A172 (cell line): Measurements from ENCODE around the gene GRM3. TPM values are rescaled to one million over a fixed set of nuclear protein-coding genes. Genes with fewer than 3 reads are reported as not detected.

Source experiments
- DNase-seq: peaks from one replicate; pipeline ENCODE4 v3.0.0-alpha.2; 2015; ENCODE audit warnings: low spot score
- total RNA-seq: library from RNA; depleted of rRNA; stranded (reverse); fragments of >200 nt; shearing (Covaris generic); gene quantifications from 2 replicates; pipeline ENCODE4 v1.2.3, GENCODE V29; 2014

The GRM3 gene
- total RNA-seq, 1 experiment from 2014 or later, result not detected

DNA sequence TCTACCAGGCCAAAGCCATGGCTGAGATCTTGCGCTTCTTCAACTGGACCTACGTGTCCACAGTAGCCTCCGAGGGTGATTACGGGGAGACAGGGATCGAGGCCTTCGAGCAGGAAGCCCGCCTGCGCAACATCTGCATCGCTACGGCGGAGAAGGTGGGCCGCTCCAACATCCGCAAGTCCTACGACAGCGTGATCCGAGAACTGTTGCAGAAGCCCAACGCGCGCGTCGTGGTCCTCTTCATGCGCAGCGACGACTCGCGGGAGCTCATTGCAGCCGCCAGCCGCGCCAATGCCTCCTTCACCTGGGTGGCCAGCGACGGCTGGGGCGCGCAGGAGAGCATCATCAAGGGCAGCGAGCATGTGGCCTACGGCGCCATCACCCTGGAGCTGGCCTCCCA is 142.7 kb downstream of the GRM3 start:
- DNase-seq, result no peak

- no peak for DNase-seq
These were observed 145.2 kb downstream of the GRM3 start for GRCh38 chr7:86788948-86789347.

DNA sequence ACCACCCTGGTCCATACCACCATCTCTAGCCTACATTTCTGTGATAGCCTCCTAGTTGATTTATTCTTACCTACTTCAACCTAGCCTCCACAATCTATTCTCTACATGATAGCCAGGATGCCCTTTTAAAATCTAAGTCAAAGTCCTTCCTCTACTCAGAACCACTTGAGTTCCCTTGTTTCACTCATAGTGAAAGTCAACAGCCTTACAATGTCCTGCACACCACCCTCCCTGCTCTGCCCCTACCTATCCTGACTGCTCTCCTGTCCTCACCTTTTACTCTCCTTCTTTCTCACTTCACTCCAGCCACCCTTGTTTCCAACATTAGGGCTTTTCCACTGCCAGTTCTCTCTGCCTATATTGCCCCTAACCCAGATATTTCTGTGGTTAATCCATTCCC is 146.7 kb downstream of the GRM3 start:
- DNase-seq, result no peak

DNA sequence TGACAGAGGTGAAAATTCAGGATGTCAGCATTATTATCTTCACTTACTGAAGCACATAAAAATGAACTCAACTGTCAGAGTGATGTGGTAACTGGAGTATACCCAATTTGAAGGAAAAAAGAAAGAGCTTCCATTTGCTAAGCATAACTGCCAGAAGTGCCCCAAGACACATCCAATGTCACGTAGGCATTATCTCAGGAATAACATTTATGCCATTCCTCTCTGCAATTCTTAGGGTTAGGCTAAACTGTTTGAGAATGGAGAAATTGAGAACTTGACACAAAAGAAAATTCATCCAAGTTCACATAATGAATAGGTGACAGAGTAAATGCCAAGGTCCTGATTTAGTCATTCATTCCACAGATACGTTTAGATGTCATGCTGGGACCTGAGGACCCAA is 148.6 kb downstream of the GRM3 start:
- DNase-seq, result no peak

GRCh38 chr7:86793136-86793535 is 149.4 kb downstream of the GRM3 start:
- DNase-seq, result no peak

DNA sequence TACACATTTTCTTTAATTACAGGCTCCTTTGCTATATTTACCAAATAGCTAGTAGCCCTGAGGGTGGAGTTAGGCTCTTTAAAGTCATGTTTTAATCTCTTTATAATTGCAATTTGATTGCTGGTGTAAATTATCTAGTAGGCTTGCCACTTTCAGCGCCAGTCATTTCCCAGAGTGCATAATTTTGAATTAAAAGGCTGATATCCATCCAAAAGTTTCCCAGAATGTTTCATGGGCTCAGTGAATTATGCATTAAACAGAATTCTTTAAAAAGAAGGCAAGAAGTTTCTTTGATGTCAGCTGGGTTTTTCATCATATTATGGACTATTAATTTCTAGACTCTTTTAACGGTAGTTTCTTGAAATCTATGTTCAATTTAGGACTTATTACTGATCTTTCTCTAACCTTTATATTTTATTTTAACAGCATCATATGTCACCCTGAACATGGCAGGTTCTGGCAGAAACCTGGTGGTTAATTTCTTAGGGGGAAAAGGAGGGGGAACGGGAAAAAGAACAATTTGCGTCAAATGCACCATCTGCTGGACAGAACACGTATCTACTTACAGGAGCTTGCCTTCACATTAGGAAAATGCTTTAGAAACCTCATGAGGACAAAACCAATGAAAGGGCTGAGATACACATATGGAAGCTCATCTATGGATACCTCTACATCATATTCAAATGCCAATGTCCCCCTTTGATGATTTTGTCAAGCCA is 171.1 kb downstream of the GRM3 start:
- DNase-seq, result no peak

DNA sequence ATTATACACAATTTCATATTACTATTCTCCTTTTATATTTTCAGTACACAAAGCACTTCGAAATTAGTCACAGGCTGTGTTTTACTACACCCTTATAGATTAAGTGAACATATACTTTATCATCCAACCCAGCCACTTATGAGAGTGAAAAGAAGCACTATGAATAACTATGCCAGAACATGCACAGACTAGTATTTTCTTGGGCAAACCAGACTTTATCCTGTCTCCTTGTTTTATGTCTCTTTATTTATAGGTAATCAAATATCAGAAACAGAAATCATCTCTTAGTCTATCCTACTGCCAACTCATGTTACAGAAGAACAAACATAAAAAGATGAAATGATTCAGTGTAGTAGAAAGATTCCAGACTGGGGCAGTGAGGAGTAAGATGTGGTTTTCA is 171.8 kb downstream of the GRM3 start:
- DNase-seq, result no peak

DNA sequence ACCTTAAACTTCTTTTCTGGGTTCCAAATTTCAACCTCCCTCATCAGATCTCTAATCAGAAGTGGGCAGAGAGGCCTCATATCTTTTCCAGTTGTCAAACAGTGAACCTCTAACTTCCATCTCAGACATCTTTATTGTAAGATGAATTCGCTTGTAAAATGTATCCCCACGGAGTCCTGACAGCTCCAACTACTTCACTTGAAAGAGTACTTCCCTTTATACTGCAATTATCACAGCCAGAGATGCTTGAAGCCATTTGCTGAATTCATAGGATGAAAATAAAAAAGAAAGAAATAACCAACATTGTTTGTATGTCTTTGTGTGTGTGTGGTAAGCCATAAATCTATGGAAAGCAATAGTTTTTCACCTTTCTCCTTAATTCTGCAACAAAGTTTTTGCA is 175.2 kb downstream of the GRM3 start:
- no peak for DNase-seq

DNA sequence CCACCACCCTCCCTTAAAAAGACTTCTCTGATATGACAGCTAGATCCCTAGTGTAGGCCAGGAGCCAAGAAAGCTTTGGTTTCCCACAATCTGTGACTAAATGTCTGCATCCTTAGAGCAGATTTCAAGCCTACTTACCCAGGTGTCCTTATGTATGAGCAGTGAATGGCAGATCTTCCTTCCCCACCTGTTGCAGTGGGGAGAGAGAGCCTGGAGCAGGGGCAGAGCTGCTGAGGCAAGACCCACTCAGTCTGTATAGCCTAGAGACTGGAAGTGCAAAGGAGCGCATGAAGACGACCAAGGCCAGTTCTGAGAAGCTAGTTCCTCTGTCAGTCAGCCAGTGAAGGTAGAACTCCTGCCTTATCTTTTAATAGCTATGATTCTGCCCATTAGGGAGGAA is 180.1 kb downstream of the GRM3 start:
- no peak for DNase-seq

DNA sequence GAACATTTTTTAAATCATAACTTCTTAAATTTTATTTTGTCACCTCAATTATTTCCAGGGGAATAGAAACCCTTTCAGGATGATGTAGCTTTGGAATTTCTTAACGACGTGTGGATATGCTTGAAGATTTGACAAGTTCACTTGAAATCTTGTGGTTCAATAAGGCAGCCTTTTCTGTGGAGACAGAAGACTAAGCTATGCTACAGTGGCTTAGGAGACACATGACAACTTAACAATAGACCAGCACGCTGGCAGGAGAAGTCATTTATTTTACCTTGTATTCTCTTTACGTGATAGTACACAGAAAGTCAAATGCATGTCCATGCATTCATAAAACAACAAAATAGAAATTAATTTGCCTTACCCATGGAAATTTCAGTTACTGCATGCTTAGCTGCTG is 181.6 kb downstream of the GRM3 start:
- DNase-seq, result no peak

- DNase-seq, result no peak
These were observed 183.2 kb downstream of the GRM3 start for GRCh38 chr7:86826948-86827347.

- no peak for DNase-seq
These were observed 189.7 kb downstream of the GRM3 start for GRCh38 chr7:86833360-86833759.

GRCh38 chr7:86837235-86837634 is 193.5 kb downstream of the GRM3 start:
- no peak for DNase-seq

DNA sequence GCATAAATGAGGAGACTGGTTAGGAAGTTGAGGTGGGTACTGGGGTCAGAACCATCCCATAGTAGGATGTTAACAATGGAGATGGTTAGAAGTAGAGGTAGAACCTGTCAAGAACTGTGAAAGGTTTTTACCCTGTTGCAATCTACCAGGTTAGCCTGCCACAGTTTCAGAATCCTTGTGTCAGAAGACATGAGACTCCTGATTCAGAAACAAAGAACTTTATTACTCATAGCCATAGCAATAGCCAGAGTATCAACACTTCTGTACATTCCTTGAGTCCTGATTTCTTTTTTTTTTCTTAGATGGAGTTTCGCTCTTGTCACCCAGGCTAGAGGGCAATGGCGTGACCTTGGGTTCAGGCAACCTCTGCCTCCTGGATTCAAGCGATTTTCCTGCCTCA is 200.9 kb downstream of the GRM3 start:
- no peak for DNase-seq

- no peak for DNase-seq
These were observed 202.9 kb downstream of the GRM3 start for GRCh38 chr7:86846494-86847190.

DNA sequence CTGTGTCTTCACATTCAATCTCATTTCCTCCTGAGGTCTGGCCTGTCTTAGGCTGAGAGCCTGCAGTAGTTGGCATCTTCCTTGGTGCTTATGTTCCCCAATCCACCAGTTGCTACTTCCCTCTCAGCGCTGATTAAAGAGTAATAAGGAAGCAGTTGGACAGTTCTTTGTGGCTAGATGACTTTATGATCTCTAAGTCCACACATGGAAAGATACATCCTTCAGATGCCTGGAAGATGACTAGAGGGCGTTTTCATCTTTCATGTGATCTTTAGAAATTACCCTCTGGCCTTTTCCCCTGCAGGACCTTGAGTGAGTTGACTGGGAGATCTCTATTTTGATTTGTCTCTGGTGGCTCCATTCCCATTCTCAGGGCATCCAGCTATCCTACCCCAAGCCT is 204.5 kb downstream of the GRM3 start:
- DNase-seq, result no peak

GRCh38 chr7:86851566-86851965 is 207.9 kb downstream of the GRM3 start:
- no peak for DNase-seq

DNA sequence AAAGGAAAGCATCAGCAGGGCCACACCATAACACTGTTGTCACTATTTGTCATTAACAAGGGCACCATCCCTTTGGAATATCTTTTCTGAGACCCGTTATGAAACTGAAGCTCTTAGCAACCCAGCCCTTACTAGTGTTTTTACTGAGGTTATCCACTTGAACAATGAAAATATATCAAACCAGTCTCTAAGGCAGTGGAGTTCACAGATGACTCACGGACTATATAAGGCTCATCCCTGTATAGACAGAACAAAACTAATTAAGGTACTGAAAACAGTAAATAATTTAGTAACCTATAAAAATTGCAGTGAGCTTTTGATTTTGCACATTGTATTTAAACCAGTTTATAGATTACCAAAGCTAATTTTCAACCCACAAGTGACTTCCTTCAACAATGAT is 219.7 kb downstream of the GRM3 start:
- DNase-seq, result no peak

- no peak for DNase-seq
These were observed 223.6 kb downstream of the GRM3 start for GRCh38 chr7:86867163-86867762.

- no peak for DNase-seq
These were observed 232.4 kb downstream of the GRM3 start for GRCh38 chr7:86876146-86876545.

DNA sequence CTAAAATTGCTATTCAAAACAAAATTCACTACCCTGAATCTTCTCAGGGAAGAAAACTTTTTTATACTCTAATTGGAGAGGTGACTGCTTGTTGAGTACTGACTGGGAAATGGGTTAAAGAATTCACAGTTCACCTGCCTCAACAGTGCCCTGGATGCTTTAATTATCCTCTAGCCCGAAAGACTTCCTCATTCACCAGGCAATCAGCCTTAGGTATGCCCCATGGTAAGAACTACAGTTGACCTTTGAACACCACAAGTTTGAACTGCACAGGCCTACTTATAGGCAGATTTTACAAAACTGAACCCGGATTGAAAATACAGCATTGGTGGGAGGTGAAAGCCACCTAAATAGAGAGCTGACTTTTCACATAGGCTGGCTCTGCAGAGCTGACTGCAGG is 240.4 kb downstream of the GRM3 start:
- no peak for DNase-seq

DNA sequence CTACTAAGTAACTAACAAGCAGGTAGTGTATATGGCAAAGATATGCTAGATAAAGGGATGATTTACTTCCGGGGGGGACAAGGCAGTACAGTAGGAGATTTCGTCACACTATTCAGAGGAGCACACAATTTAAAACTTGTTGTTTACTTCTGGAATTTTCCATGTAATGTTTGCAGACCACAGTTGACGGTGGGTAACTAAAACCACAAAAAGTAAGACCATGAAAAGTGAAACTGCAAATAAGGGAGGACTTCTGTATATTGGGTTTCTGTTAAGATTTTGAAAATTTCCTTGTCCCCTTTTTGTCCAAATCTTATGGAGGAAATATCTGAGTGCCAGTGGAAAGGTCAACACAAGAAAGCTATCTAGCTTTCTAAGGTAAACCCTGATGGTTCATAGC is 245.8 kb downstream of the GRM3 start:
- DNase-seq, result no peak

DNA sequence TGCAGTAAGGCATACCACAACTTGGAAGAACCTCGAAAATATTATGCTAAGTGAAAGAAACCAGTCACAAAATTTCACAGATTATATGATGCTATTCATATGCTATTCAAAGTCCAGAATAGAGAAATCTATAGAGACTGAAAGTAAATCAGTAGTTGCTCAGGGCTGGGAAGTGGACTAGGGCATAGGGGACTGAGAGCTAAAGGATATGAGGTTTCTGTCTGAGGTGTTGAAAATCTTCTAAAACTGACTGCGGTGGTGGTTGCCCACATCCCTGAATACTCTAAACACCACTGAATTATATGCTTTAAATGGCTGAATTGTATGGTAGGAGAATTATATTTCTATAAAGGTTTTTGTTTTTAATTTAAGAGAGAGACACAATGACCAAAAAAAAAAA is 254.5 kb downstream of the GRM3 start:
- no peak for DNase-seq
